A549 (cell line): ENCODE data around the gene HOXA11. TPM values are rescaled to one million over a fixed set of nuclear protein-coding genes. Genes with fewer than 3 reads are reported as not detected.

Source experiments
- ATAC-seq, 2 experiments: fragments of 200-7000 bp in 1 of 2; fragments of >200 bp in 1 of 2; cut with Nextera tagmentation in 1 of 2; cut with Tn5 transposase in 1 of 2; 3 replicates each; pipeline versions ENCODE4 v1.8.0 to v1.9.1; 2018 to 2020; ENCODE audit warnings: mild to moderate bottlenecking in 1 of 2, moderate library complexity in 1 of 2
- CTCF ChIA-PET: fragments of 300-600 bp; sonication (Branson Sonifier 250); formaldehyde crosslinking; extraction: SDS; loops from one replicate; lab custom pipeline; 2021; ENCODE audit warnings: antibody characterized with exemption, inconsistent platforms; lab: Yijun Ruan, JAX
- POLR2A ChIA-PET: fragments of 350-600 bp; formaldehyde crosslinking; extraction: SDS; loops from one replicate; lab custom pipeline; 2021; ENCODE audit warnings: antibody characterized with exemption, inconsistent platforms; lab: Yijun Ruan, JAX
- DNase-seq, 2 experiments: peaks; one replicate each; pipeline versions ENCODE4 v3.0.0 to v3.0.0-alpha.2; 2011 to 2016; ENCODE audit warnings: low read depth in 1 of 2, low spot score in 1 of 2
- FAIRE-seq: peaks from 2 replicates; lab custom pipeline; 2011; peaks lifted over from hg19 to GRCh38; lab: Jason Lieb, UNC
- H3K27ac ChIP-seq, 2 experiments: fragments of >200 bp; sonication (Bioruptor Twin); formaldehyde crosslinking; 3 replicates each; pipeline ENCODE4 v1.5.1; 2016 to 2017
- H3K4me1 ChIP-seq: fragments of >200 bp; sonication (Bioruptor Twin); formaldehyde crosslinking; 3 replicates; pipeline ENCODE4 v1.6.1; 2016
- H3K4me2 ChIP-seq: fragments of >200 bp; sonication (Bioruptor Twin); formaldehyde crosslinking; 3 replicates; pipeline ENCODE4 v1.6.1; 2016
- H3K4me3 ChIP-seq: fragments of >200 bp; sonication (Bioruptor Twin); formaldehyde crosslinking; 3 replicates; pipeline ENCODE4 v1.5.1; 2016
- H3K9me3 ChIP-seq: fragments of >200 bp; sonication (Bioruptor Twin); formaldehyde crosslinking; 3 replicates; pipeline ENCODE4 v1.6.1; 2016
- ATOH8 ChIP-seq: fragments of 250-450 bp; sonication (Bioruptor Pico); IDR thresholded peaks from 2 replicates; pipeline ENCODE4 v1.5.0; 2020; ENCODE audit warnings: low read depth, mild to moderate bottlenecking, moderate library complexity
- BHLHE40 ChIP-seq: IDR thresholded peaks from 2 replicates; pipeline ENCODE4 v1.6.1; 2012; ENCODE audit warnings: low read depth, low read length, inconsistent platforms
- CEBPB ChIP-seq, 2 experiments: fragments of >200 bp in 1 of 2; sonication (Bioruptor Twin) in 1 of 2; formaldehyde crosslinking in 1 of 2; IDR thresholded peaks; 2 replicates each; pipeline ENCODE4 v1.6.1; 2012 to 2016
- CHD4 ChIP-seq: fragments of 200-600 bp; sonication (generic); IDR thresholded peaks from 2 replicates; pipeline ENCODE4 v1.6.1; 2016; ENCODE audit warnings: antibody characterized with exemption, mild to moderate bottlenecking, borderline replicate concordance
- EP300 ChIP-seq, 2 experiments: fragments of >200 bp; sonication (Bioruptor Twin); formaldehyde crosslinking; IDR thresholded peaks; 2 replicates in 1 of 2; 3 replicates in 1 of 2; pipeline ENCODE4 v1.6.1; 2016 to 2017
- MAFK ChIP-seq: fragments of 450-650 bp; IDR thresholded peaks from 2 replicates; pipeline ENCODE4 v1.6.1; 2014; ENCODE audit not compliant: partially characterized antibody
- NPAS2 ChIP-seq: fragments of 250-450 bp; sonication (Bioruptor Pico); IDR thresholded peaks from 2 replicates; pipeline ENCODE4 v1.8.0; 2022; ENCODE audit warnings: mild to moderate bottlenecking, moderate library complexity, borderline replicate concordance
- RAD21 ChIP-seq, 2 experiments: fragments of >200 bp in 1 of 2; sonication (Bioruptor Twin) in 1 of 2; formaldehyde crosslinking in 1 of 2; IDR thresholded peaks in 1 of 2; conservative IDR thresholded peaks in 1 of 2; 2 replicates in 1 of 2; 3 replicates in 1 of 2; pipeline ENCODE4 v1.6.1; 2012 to 2018; ENCODE audit warnings: inconsistent platforms in 1 of 2
- RCOR1 ChIP-seq: fragments of 150-350 bp; IDR thresholded peaks from 2 replicates; pipeline ENCODE4 v1.6.1; 2014; ENCODE audit warnings: antibody characterized with exemption, low read length, low read depth
- REST ChIP-seq: fragments of 200-600 bp; sonication (generic); IDR thresholded peaks from 2 replicates; pipeline ENCODE4 v1.6.1; 2016; ENCODE audit warnings: antibody characterized with exemption, mild to moderate bottlenecking, moderate library complexity
- SMC3 ChIP-seq: fragments of >200 bp; sonication (Bioruptor Twin); formaldehyde crosslinking; IDR thresholded peaks from 3 replicates; pipeline ENCODE4 v1.6.1; 2018; ENCODE audit warnings: inconsistent platforms
- WGBS: methylation state at CpG from one replicate; pipeline ENCODE4 v1.1.6; 2017; ENCODE audit errors: missing lambda C conversion rate; 5-methylcytosine and 5-hydroxymethylcytosine counted together
- polyA plus RNA-seq, 4 experiments: library from polyadenylated mRNA; depleted of rRNA in 3 of 4; stranded (reverse); fragments of >200 nt; fragmentation: RNase III in 1 of 4; extraction: RNeasy Plus Mini Kit Qiagen cat#74134 plus additional on column Dnase treatment in 1 of 4; gene quantifications; 2 replicates in 3 of 4; 3 replicates in 1 of 4; pipeline ENCODE4 v1.2.3, GENCODE V29; 2011 to 2017

HOXA11 gene
- polyA plus RNA-seq, 2 of the 4 experiments (the other 2 are of a cell fraction) = 0.68 to 0.84 TPM

DNA sequence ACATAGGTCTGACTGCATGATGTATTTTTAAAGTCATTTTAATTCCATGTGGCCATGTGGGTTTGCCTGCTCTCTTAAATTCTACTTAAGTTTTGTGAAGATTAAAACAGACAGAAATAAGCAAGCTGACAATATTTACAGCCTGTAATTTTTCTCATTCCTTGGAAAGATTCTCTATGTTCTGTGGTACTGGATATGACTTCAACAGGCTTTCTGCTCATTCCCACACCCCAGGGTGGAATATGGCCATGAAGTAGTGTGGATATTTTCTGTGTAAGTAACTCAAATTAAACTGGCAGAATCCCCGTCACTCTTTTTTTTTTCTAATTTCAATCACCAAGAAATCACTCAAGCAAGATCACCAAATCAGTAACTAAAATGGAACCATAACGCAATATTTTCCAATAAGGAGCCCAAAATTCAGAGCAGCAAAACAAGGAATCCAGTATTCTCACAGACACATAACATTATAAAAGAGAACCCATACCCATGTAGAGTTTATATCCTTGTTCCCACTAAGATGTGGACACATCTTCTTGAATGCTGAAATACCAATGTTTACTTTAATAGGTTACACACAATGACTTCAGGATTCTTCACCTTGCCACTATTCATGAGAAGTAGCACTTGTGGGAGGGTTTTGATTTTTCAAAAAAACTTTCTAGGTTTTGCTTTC lies 47.3 kb downstream of the HOXA11 start:
- no peak overlapping the region for H3K4me3 ChIP-seq
- peak in 1 of 2 experiments; percentile 36 for DNase-seq
- POLR2A ChIA-PET = no interaction called here
- no peaks in the 10 kb centered on the region for H3K9me3 ChIP-seq
- H3K27ac ChIP-seq = peak overlapping the region in 1 of 2 experiments; percentile 82; a peak in 1 of 6 replicates
- ATAC-seq = no peak
- TF ChIP-seq RCOR1 (no peak), MAFK (no peak)
- FAIRE-seq = no peak
- H3K4me1 ChIP-seq = peaks cover 52% of the 10 kb centered on the region
- H3K4me2 ChIP-seq = peak overlapping the region; percentile 5; the same call in 1 of the 3 replicates
- CTCF ChIA-PET = no interaction called here
- WGBS = 93% methylated on average over 2 of the region's 2 CpGs

GRCh38 chr7:27134392-27134791 lies 50.6 kb downstream of the HOXA11 start:
- no peak for FAIRE-seq
- POLR2A ChIA-PET = interaction anchor here (1.1 kb wide), 1 partner anchor 11 kb away, joined by 3 read pairs; no protein-coding TSS in a partner anchor

GRCh38 chr7:27133409-27134231 lies 51.4 kb downstream of the HOXA11 start:
- H3K4me1 ChIP-seq = peaks cover 53% of the 10 kb centered on the region
- no peak for ATAC-seq
- ChIA-PET POLR2A (interaction anchor here (1.1 kb wide), 1 partner anchor 10 kb away, joined by 3 read pairs; no protein-coding TSS in a partner anchor), CTCF (interaction anchor here (1.0 to 1.5 kb wide), 3 partner anchors 10 to 441 kb away, joined by 3 to 4 read pairs (median 3); partner anchors contain the start of gene HOXA5)
- no peak for FAIRE-seq
- WGBS = 74% methylated on average over 18 of the region's 18 CpGs
- H3K4me3 ChIP-seq = no peak overlapping the region
- peak in 1 of 2 experiments; percentile 45 for DNase-seq
- TF ChIP-seq SMC3 (no peak), CHD4 (no peak), REST (no peak), BHLHE40 (no peak), MAFK (no peak), ATOH8 (no peak)
- H3K27ac ChIP-seq = peak overlapping the region; percentile 11 to 82; a peak in 4 of 6 replicates
- H3K9me3 ChIP-seq = no peaks in the 10 kb centered on the region
- peak overlapping the region; percentile 22; the same call in 2 of the 3 replicates for H3K4me2 ChIP-seq

More at GRCh38 chr7:27134392-27134791, 50.6 kb downstream of the HOXA11 start:
- peaks cover 53% of the 10 kb centered on the region for H3K4me1 ChIP-seq
- ATAC-seq = no peak
- H3K9me3 ChIP-seq = no peaks in the 10 kb centered on the region
- WGBS = 54% methylated on average over 2 of the region's 2 CpGs
- CTCF ChIA-PET = interaction anchor here (1.0 to 1.5 kb wide), 4 partner anchors 9 to 442 kb away, joined by 3 to 5 read pairs (median 4); partner anchors contain the start of gene HOXA5
- no peak for DNase-seq
- peak overlapping the region in 1 of 2 experiments; percentile 82; a peak in 4 of 6 replicates for H3K27ac ChIP-seq
- TF ChIP-seq NPAS2 (CRISPR knock-in tag) (no peak), EP300 (IDR thresholded peaks at IDR 0.05) (0 out of 5 replicates have a peak, but pooled peaks of 1 of the 2 experiments have one; percentile 18), CEBPB (IDR thresholded peaks at IDR 0.05) (0 out of 4 replicates have a peak, but pooled peaks of 1 of the 2 experiments have one; percentile 6), RAD21 (conservative IDR thresholded peaks at IDR 0.05 in 1 of 2, IDR thresholded peaks at IDR 0.05 in 1 of 2) (0 out of 5 replicates have a peak, but pooled peaks of 1 of the 2 experiments have one; percentile 8)
- TF ChIP-seq, all 56 proteins: peak for 3
- Histone ChIP-seq H3K4me3 (no peak overlapping the region), H3K4me2 (peak overlapping the region; percentile 22)
